Measurements from ENCODE around the gene PDLIM3. TPM values are rescaled to one million over a fixed set of nuclear protein-coding genes. Genes with fewer than 3 reads are reported as not detected.

Gene PDLIM3
- polyA plus RNA-seq, 1 of the 3 experiments (the other 2 are of a cell fraction): 0.08 TPM

- no peaks in the 10 kb centered on the region for H4K20me1 ChIP-seq (ENCODE audit: insufficient read depth)
Observed at GRCh38 chr4:185564349-185564748, 29.0 kb upstream of the PDLIM3 start.

More at GRCh38 chr4:185564349-185564748, 29.0 kb upstream of the PDLIM3 start:
- Histone ChIP-seq H3K9me2 (no peaks in the 10 kb centered on the region), H2AFZ (ENCODE audit: low read depth) (no peak overlapping the region), H3K9me3 (no peaks in the 10 kb centered on the region; the same call in 1 of the 2 replicates), H3K4me1 (ENCODE audit: control insufficient read depth in 1 of 2, insufficient read depth in 2 of 2, low read depth in 1 of 2, low read length in 1 of 2) (peaks cover 0 to 2% of the 10 kb centered on the region in 2 experiments; a peak in 2 of 4 replicates), H3K4me2 (no peak overlapping the region), H3K9ac (no peak overlapping the region), H3F3A (replicated peaks; ENCODE audit: insufficient read depth) (no peaks in the 10 kb centered on the region), H3K79me2 (ENCODE audit: insufficient read depth) (no peaks in the 10 kb centered on the region), H3K27ac (ENCODE audit: low read depth in 2 of 2, low read length in 1 of 2) (no peak overlapping the region), H3K4me3 (ENCODE audit: low read depth in 2 of 2, low read length in 1 of 2) (no peak overlapping the region), H3K27me3 (ENCODE audit: insufficient read depth) (no peaks in the 10 kb centered on the region), H3K36me3 (replicated peaks in 1 of 2; ENCODE audit: control insufficient read depth in 1 of 2, insufficient read depth in 2 of 2, low read length in 1 of 2) (no peaks in the 10 kb centered on the region)
- ChIA-PET POLR2A (no interaction called here), CTCF (no interaction called here)
- no peak for DNase-seq
- TF ChIP-seq ELF1 (IDR thresholded peaks at IDR 0.05) (no peak), RXRA (IDR thresholded peaks at IDR 0.05; ENCODE audit: borderline replicate concordance, low read depth) (no peak), ZBTB33 (IDR thresholded peaks at IDR 0.05; ENCODE audit: borderline replicate concordance, low read depth) (no peak), MAX (IDR thresholded peaks at IDR 0.05; ENCODE audit: low read depth) (no peak), GATA2 (CRISPR knock-in tag; IDR thresholded peaks at IDR 0.05) (no peak), CHD2 (IDR thresholded peaks at IDR 0.05; ENCODE audit: low read length, partially characterized antibody) (no peak), IRF3 (IDR thresholded peaks at IDR 0.05; ENCODE audit: low read depth, low read length) (no peak), USF2 (IDR thresholded peaks at IDR 0.05; ENCODE audit: borderline replicate concordance, low read depth, low read length) (no peak), NRF1 (IDR thresholded peaks at IDR 0.05; ENCODE audit: low read depth, low read length) (no peak), RAD21 (IDR thresholded peaks at IDR 0.05; ENCODE audit: low read length) (no peak), MEF2A (IDR thresholded peaks at IDR 0.05; ENCODE audit: borderline replicate concordance, low read depth) (no peak), TCF12 (IDR thresholded peaks at IDR 0.05) (no peak), EP300 (IDR thresholded peaks at IDR 0.05; ENCODE audit: borderline replicate concordance in 1 of 2, low read depth in 1 of 2, low read length in 1 of 2) (no peak), SIN3A (IDR thresholded peaks at IDR 0.05; ENCODE audit: borderline replicate concordance, low read depth, low read length) (no peak), SMC3 (IDR thresholded peaks at IDR 0.05; ENCODE audit: low read depth, low read length) (no peak), POLR2AphosphoS5 (IDR thresholded peaks at IDR 0.05; ENCODE audit: low read depth, low read length) (no peak), RFX5 (IDR thresholded peaks at IDR 0.05; ENCODE audit: low read length) (no peak), PBX3 (IDR thresholded peaks at IDR 0.05) (no peak), CTCF (IDR thresholded peaks at IDR 0.05) (no peak)
- WGBS (ENCODE audit: low lambda C conversion rate): 57% methylated on average over 3 of the region's 3 CpGs
